Stimulated activated CD4-positive, alpha-beta T cell treated with anti-CD3 and anti-CD28 coated beads, Interleukin-2, amount 100 ng/mL, for 24 hours (primary cell): ENCODE results near the gene SDHB.

Experiments
- DNase-seq, 2 donors: peaks; one replicate each; pipeline ENCODE4 v3.0.0-alpha.2; 2020

SDHB gene

GRCh38 chr1:16981269-16981849 is 72.5 kb downstream of the SDHB start:
- no peak for DNase-seq

- peak in 1 of 2 donors; percentile 13 for DNase-seq
Observed at GRCh38 chr1:16980473-16981268, 73.2 kb downstream of the SDHB start, which contains the start of gene MFAP2. Gene MFAP2 (minus strand): TSS chr1:16980620. CDS start chr1:16978273, 2,347 bp downstream.

GRCh38 chr1:16979475-16980327 is 74.1 kb downstream of the SDHB start:
- no peak for DNase-seq

- no peak for DNase-seq
Observed at GRCh38 chr1:16978567-16979474, 75.0 kb downstream of the SDHB start.

GRCh38 chr1:16978139-16978538 is 75.7 kb downstream of the SDHB start:
- DNase-seq: no peak

- DNase-seq: no peak
Observed at GRCh38 chr1:16977377-16977776, 76.5 kb downstream of the SDHB start.

- no peak for DNase-seq
Observed at GRCh38 chr1:16976966-16977365, 76.9 kb downstream of the SDHB start.

- no peak for DNase-seq
Observed at GRCh38 chr1:16975838-16976237, 78.0 kb downstream of the SDHB start.

GRCh38 chr1:16975211-16975610 is 78.6 kb downstream of the SDHB start:
- DNase-seq: no peak

- no peak for DNase-seq
Observed at GRCh38 chr1:16973215-16973614, 80.6 kb downstream of the SDHB start.

- DNase-seq: no peak
Observed at GRCh38 chr1:16972189-16972895, 81.5 kb downstream of the SDHB start.

- DNase-seq: no peak
Observed at GRCh38 chr1:16971341-16972188, 82.3 kb downstream of the SDHB start.

- DNase-seq: no peak
Observed at GRCh38 chr1:16970132-16970910, 83.5 kb downstream of the SDHB start.

- no peak for DNase-seq
Observed at GRCh38 chr1:16969651-16970050, 84.2 kb downstream of the SDHB start.

- DNase-seq: no peak
Observed at GRCh38 chr1:16969057-16969611, 84.7 kb downstream of the SDHB start.
